IMR-90 (cell line): ENCODE measurements around the gene MRFAP1L1. TPM values are rescaled to one million over a fixed set of nuclear protein-coding genes. Genes with fewer than 3 reads are reported as not detected.

Experiments used
- FOS ChIP-seq: fragments of 150-350 bp; IDR thresholded peaks from 2 replicates; pipeline ENCODE4 v1.6.1; 2016; ENCODE audit warnings: low read depth, low read length
- MAFK ChIP-seq: IDR thresholded peaks from 2 replicates; pipeline ENCODE4 v1.6.1; 2012; ENCODE audit warnings: low read depth, low read length, improper control_type of control experiment
- MAZ ChIP-seq: IDR thresholded peaks from 2 replicates; pipeline ENCODE4 v1.6.1; 2012; ENCODE audit warnings: low read depth, mild to moderate bottlenecking, low read length, improper control_type of control experiment, moderate library complexity, borderline replicate concordance
- polyA plus RNA-seq, 3 experiments: library from polyadenylated mRNA; depleted of rRNA; stranded (reverse); fragments of >200 nt; gene quantifications; 2 replicates each; pipeline ENCODE4 v1.2.3, GENCODE V29; 2012; ENCODE audit warnings: low replicate concordance in 1 of 3
- total RNA-seq: library from RNA; depleted of rRNA; stranded (reverse); fragments of >200 nt; gene quantifications from 2 replicates; pipeline ENCODE4 v1.2.3, GENCODE V29; 2012
- TF ChIP-seq, protein P1 (sequence below): fragments of 150-350 bp; IDR thresholded peaks from 2 replicates; pipeline ENCODE4 v1.6.1; 2017; ENCODE audit warnings: mild to moderate bottlenecking, antibody characterized with exemption, low read length, low read depth

MRFAP1L1 gene
- total and polyA plus RNA-seq, 2 of the 4 experiments (the other 2 are of a cell fraction) = 31.7 to 47.0 TPM

DNA sequence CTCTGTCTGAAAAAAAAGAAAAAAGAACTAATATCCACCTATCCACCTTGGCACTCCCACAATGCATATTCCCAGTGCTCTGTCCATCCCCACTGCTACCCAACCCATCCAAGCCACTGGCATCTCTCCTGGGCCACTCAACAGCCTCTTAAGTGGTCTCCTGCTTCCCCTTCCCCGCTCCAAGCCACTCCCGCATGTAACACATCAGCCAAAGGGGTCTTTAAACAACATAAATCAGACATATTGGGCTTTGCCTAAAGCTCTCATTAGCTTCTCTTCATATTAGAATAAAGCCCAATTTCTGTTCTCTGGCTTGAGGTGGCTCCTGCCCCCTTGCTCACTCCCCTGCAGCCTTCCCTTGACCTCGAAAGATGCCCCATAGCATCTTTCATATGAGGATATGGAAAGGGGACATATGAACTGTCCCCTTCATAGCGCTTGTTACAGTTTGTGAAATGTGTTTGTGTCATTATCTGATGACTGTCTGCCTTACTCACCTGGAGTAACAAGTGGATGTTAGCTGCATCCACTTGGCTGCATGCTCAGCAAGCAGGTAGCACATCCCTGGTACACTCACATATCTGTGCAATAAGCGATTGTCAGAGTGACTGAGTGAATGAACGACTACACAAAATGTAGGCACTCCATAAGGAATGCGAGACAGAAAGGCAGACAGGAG, 9.4 kb upstream of the MRFAP1L1 start (continued):
- TF ChIP-seq MAFK (no peak), MAZ (no peak), FOS (no peak)
- TF ChIP-seq, protein P1, sequence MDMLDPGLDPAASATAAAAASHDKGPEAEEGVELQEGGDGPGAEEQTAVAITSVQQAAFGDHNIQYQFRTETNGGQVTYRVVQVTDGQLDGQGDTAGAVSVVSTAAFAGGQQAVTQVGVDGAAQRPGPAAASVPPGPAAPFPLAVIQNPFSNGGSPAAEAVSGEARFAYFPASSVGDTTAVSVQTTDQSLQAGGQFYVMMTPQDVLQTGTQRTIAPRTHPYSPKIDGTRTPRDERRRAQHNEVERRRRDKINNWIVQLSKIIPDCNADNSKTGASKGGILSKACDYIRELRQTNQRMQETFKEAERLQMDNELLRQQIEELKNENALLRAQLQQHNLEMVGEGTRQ = no peak
